HepG2 (cell line): ENCODE data around the gene ZNHIT6. TPM values are rescaled to one million over a fixed set of nuclear protein-coding genes. Genes with fewer than 3 reads are reported as not detected.
A peak's percentile ranks its signal among the peaks of the same experiment; 100 is the strongest.

Experiments used
- FOXP1 ChIP-seq, 2 experiments: fragments of 450-650 bp in 1 of 2; IDR thresholded peaks; 2 replicates each; pipeline ENCODE4 v1.6.1; 2017 to 2018; ENCODE audit warnings: antibody characterized with exemption in 1 of 2
- NFATC3 ChIP-seq: sonication (generic); formaldehyde crosslinking; IDR thresholded peaks from 2 replicates; pipeline ENCODE4 v1.5.1; 2020; ENCODE audit warnings: mild to moderate bottlenecking, missing genetic modification reagents
- NONO ChIP-seq, 2 experiments: fragments of 450-650 bp in 1 of 2; sonication (generic) in 1 of 2; formaldehyde crosslinking in 1 of 2; IDR thresholded peaks in 1 of 2; conservative IDR thresholded peaks in 1 of 2; 2 replicates each; pipeline versions ENCODE4 v1.6.1 to v1.8.0; 2017 to 2022; ENCODE audit warnings: mild to moderate bottlenecking in 1 of 2, missing genetic modification reagents in 1 of 2, moderate library complexity in 1 of 2
- NR2F6 ChIP-seq, 2 experiments: IDR thresholded peaks; 2 replicates each; pipeline ENCODE4 v1.6.1; 2016; ENCODE audit warnings: antibody characterized with exemption in 1 of 2, mild to moderate bottlenecking in 1 of 2
- NR3C1 ChIP-seq: sonication (generic); formaldehyde crosslinking; IDR thresholded peaks from 2 replicates; pipeline ENCODE4 v1.4.0; 2020; ENCODE audit warnings: missing genetic modification reagents
- SMAD3 ChIP-seq: sonication (generic); formaldehyde crosslinking; IDR thresholded peaks from 2 replicates; pipeline ENCODE4 v1.4.0; 2020; ENCODE audit warnings: missing genetic modification reagents
- TFDP2 ChIP-seq: sonication (generic); formaldehyde crosslinking; IDR thresholded peaks from 2 replicates; pipeline ENCODE4 v1.4.0; 2020; ENCODE audit warnings: missing genetic modification reagents
- THRA ChIP-seq: sonication (generic); formaldehyde crosslinking; IDR thresholded peaks from 2 replicates; pipeline ENCODE4 v1.4.0; 2020; ENCODE audit warnings: missing genetic modification reagents, borderline replicate concordance
- ZFY ChIP-seq: sonication (generic); formaldehyde crosslinking; IDR thresholded peaks from 2 replicates; pipeline ENCODE4 v1.4.0; 2020; ENCODE audit warnings: missing genetic modification reagents
- ZMYM4 ChIP-seq: sonication (generic); formaldehyde crosslinking; IDR thresholded peaks from 2 replicates; pipeline ENCODE4 v1.8.1; 2023; ENCODE audit warnings: mild to moderate bottlenecking, missing genetic modification reagents
- ZNF274 ChIP-seq: sonication (generic); formaldehyde crosslinking; IDR thresholded peaks from 2 replicates; pipeline ENCODE4 v1.5.1; 2020; ENCODE audit warnings: mild to moderate bottlenecking, missing genetic modification reagents
- ZNF510 ChIP-seq: sonication (generic); formaldehyde crosslinking; IDR thresholded peaks from 2 replicates; pipeline ENCODE4 v1.4.0; 2020; ENCODE audit warnings: low read depth, mild to moderate bottlenecking, missing genetic modification reagents
- ZNF557 ChIP-seq: sonication (generic); formaldehyde crosslinking; IDR thresholded peaks from 2 replicates; pipeline ENCODE4 v1.4.0; 2020; ENCODE audit warnings: missing genetic modification reagents
- ZNF574 ChIP-seq: sonication (generic); formaldehyde crosslinking; IDR thresholded peaks from 2 replicates; pipeline ENCODE4 v1.4.0; 2020; ENCODE audit warnings: missing genetic modification reagents
- ZNF605 ChIP-seq: sonication (generic); formaldehyde crosslinking; IDR thresholded peaks from 2 replicates; pipeline ENCODE4 v1.8.0; 2022; ENCODE audit warnings: mild to moderate bottlenecking, missing genetic modification reagents
- ZNF746 ChIP-seq: sonication (generic); formaldehyde crosslinking; IDR thresholded peaks from 2 replicates; pipeline ENCODE4 v1.8.0; 2022; ENCODE audit warnings: mild to moderate bottlenecking, missing genetic modification reagents
- ZSCAN29 ChIP-seq: sonication (generic); formaldehyde crosslinking; conservative IDR thresholded peaks from 2 replicates; pipeline ENCODE4 v1.4.0; 2020; ENCODE audit warnings: mild to moderate bottlenecking, missing genetic modification reagents
- ZSCAN5A ChIP-seq: sonication (generic); formaldehyde crosslinking; IDR thresholded peaks from 2 replicates; pipeline ENCODE4 v1.8.0; 2022; ENCODE audit warnings: mild to moderate bottlenecking, missing genetic modification reagents, borderline replicate concordance
- polyA plus RNA-seq, 8 experiments: library from polyadenylated mRNA; depleted of rRNA in 3 of 8; stranded (reverse) in 7 of 8; unstranded in 1 of 8; fragments of >200 nt; fragmentation: Illumina TruSeq in 4 of 8; extraction: Trizol in 4 of 8; gene quantifications; 2 replicates each; pipeline versions ENCODE4 v1.2.1 to v1.2.3, GENCODE V29; 2011 to 2016; ENCODE audit warnings: low read depth in 4 of 8, missing spikeins in 1 of 8, mixed read lengths in 1 of 8; ENCODE audit not compliant: insufficient read depth in 1 of 8
- total RNA-seq, 5 experiments: library from RNA; depleted of rRNA; stranded (reverse); fragments of >200 nt; fragmentation: Illumina TruSeq; extraction: Trizol; gene quantifications; 2 replicates each; pipeline ENCODE4 v1.2.3, GENCODE V29; 2016; ENCODE audit warnings: low read depth in 1 of 5
- TF ChIP-seq, protein P1 (sequence below): sonication (generic); formaldehyde crosslinking; IDR thresholded peaks from 2 replicates; pipeline ENCODE4 v1.5.1; 2020; ENCODE audit warnings: missing genetic modification reagents, mild to moderate bottlenecking, borderline replicate concordance

ZNHIT6 gene
- total and polyA plus RNA-seq, 2 of the 13 experiments (the other 11 are each of a cell fraction or from before 2014, with no cell fraction given): 6.0 to 15.2 TPM

GRCh38 chr1:85707990-85708828 is at the start of gene ZNHIT6 (continued):
- TF ChIP-seq ZNF557 (CRISPR knock-in tag) (peak; percentile 65; the same call in 1 of the 2 replicates), ZSCAN5A (CRISPR knock-in tag) (peak; percentile 41; the same call in 1 of the 2 replicates), ZNF274 (CRISPR knock-in tag) (peak; percentile 6; the same call in 1 of the 2 replicates), NONO (IDR thresholded peaks at IDR 0.05) (no peak), NONO (CRISPR knock-in tag; conservative IDR thresholded peaks at IDR 0.05) (peak; percentile 85), ZNF605 (CRISPR knock-in tag) (peak; percentile 89), THRA (CRISPR knock-in tag) (peak; percentile 56; the same call in 1 of the 2 replicates), ZMYM4 (CRISPR knock-in tag) (peak; percentile 97), ZNF574 (CRISPR knock-in tag) (peak; percentile 95), NR2F6 (IDR thresholded peaks at IDR 0.05) (no peak), NR2F6 (CRISPR knock-in tag; IDR thresholded peaks at IDR 0.05) (peak; percentile 46; the same call in 1 of the 2 replicates), ZNF510 (no peak), ZFY (CRISPR knock-in tag) (peak; percentile 92), ZNF746 (CRISPR knock-in tag) (peak; percentile 75; the same call in 1 of the 2 replicates), NR3C1 (CRISPR knock-in tag) (no peak), TFDP2 (CRISPR knock-in tag) (peak; percentile 53; the same call in 1 of the 2 replicates), ZSCAN29 (CRISPR knock-in tag) (0 out of 2 replicates have a peak, but pooled peaks have one; percentile 64), FOXP1 (IDR thresholded peaks at IDR 0.05) (no peak), FOXP1 (CRISPR knock-in tag; IDR thresholded peaks at IDR 0.05) (0 out of 2 replicates have a peak, but pooled peaks have one; percentile 30), SMAD3 (CRISPR knock-in tag) (peak; percentile 56; the same call in 1 of the 2 replicates), NFATC3 (CRISPR knock-in tag) (no peak)
- TF ChIP-seq, protein P1, sequence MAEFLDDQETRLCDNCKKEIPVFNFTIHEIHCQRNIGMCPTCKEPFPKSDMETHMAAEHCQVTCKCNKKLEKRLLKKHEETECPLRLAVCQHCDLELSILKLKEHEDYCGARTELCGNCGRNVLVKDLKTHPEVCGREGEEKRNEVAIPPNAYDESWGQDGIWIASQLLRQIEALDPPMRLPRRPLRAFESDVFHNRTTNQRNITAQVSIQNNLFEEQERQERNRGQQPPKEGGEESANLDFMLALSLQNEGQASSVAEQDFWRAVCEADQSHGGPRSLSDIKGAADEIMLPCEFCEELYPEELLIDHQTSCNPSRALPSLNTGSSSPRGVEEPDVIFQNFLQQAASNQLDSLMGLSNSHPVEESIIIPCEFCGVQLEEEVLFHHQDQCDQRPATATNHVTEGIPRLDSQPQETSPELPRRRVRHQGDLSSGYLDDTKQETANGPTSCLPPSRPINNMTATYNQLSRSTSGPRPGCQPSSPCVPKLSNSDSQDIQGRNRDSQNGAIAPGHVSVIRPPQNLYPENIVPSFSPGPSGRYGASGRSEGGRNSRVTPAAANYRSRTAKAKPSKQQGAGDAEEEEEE (CRISPR knock-in tag): no peak
